HG02642 (cell line): ENCODE data around the gene CADPS.

Experiments
- ATAC-seq: cut with Tn5 transposase; IDR thresholded peaks from one replicate; pipeline ENCODE4 v1.9.1; 2021; ENCODE audit warnings: mild to moderate bottlenecking; ENCODE audit not compliant: unreplicated experiment, poor library complexity

CADPS gene

GRCh38 chr3:62567097-62568021 lies 307.9 kb downstream of the CADPS start:
- no peak for ATAC-seq

GRCh38 chr3:62566022-62566557 lies 309.1 kb downstream of the CADPS start:
- ATAC-seq, result no peak

GRCh38 chr3:62562596-62562995 lies 312.6 kb downstream of the CADPS start:
- no peak for ATAC-seq

- no peak for ATAC-seq
Observed at GRCh38 chr3:62562017-62562416, 313.2 kb downstream of the CADPS start.

- ATAC-seq, result no peak
Observed at GRCh38 chr3:62559831-62560445, 315.3 kb downstream of the CADPS start.

- no peak for ATAC-seq
Observed at GRCh38 chr3:62558549-62559112, 316.6 kb downstream of the CADPS start.

GRCh38 chr3:62557983-62558382 lies 317.2 kb downstream of the CADPS start:
- ATAC-seq, result no peak

- ATAC-seq, result no peak
Observed at GRCh38 chr3:62557450-62557849, 317.8 kb downstream of the CADPS start.

GRCh38 chr3:62556121-62556815 lies 318.9 kb downstream of the CADPS start:
- no peak for ATAC-seq

GRCh38 chr3:62554264-62554799 lies 320.9 kb downstream of the CADPS start:
- no peak for ATAC-seq

- ATAC-seq, result no peak
Observed at GRCh38 chr3:62553811-62554210, 321.4 kb downstream of the CADPS start.

- ATAC-seq, result no peak
Observed at GRCh38 chr3:62551556-62551955, 323.7 kb downstream of the CADPS start.

- ATAC-seq, result no peak
Observed at GRCh38 chr3:62550439-62550838, 324.8 kb downstream of the CADPS start.

GRCh38 chr3:62548528-62549205 lies 326.5 kb downstream of the CADPS start:
- ATAC-seq, result no peak

- no peak for ATAC-seq
Observed at GRCh38 chr3:62546266-62546665, 328.9 kb downstream of the CADPS start.

- ATAC-seq, result no peak
Observed at GRCh38 chr3:62542185-62542584, 333.0 kb downstream of the CADPS start.

GRCh38 chr3:62539762-62540161 lies 335.5 kb downstream of the CADPS start:
- ATAC-seq, result no peak

- ATAC-seq, result no peak
Observed at GRCh38 chr3:62538691-62539356, 336.4 kb downstream of the CADPS start.

GRCh38 chr3:62534326-62534725 lies 340.9 kb downstream of the CADPS start:
- ATAC-seq, result no peak
